Vagina (tissue), 2 donors: ENCODE data around the gene NPRL2.

ENCODE experiments used
- CTCF ChIP-seq, 3 experiments: fragments of 450-650 bp in 2 of 3; fragments of 200-600 bp in 1 of 3; sonication (generic) in 1 of 3; IDR thresholded peaks; one replicate each; pipeline ENCODE4 v1.5.1; 2017 to 2019; ENCODE audit warnings: antibody characterized with exemption in 3 of 3, mild to moderate bottlenecking in 2 of 3, moderate library complexity in 2 of 3
- POLR2A ChIP-seq, 2 donors: fragments of 450-650 bp; IDR thresholded peaks; one replicate each; pipeline ENCODE4 v1.6.1; 2017; ENCODE audit warnings: antibody characterized with exemption in 2 of 2, mild to moderate bottlenecking in 2 of 2, moderate library complexity in 2 of 2
- POLR2AphosphoS5 ChIP-seq, 2 donors: sonication (generic); formaldehyde crosslinking; IDR thresholded peaks; one replicate each; pipeline ENCODE4 v1.9.0; 2017; ENCODE audit warnings: antibody characterized with exemption in 2 of 2, mild to moderate bottlenecking in 2 of 2, low read depth in 1 of 2; ENCODE audit not compliant: insufficient read depth in 1 of 2

GRCh38 chr3:50354850-50355249 lies 4.3 kb upstream of the NPRL2 start:
- no peak for TF ChIP-seq POLR2A (IDR thresholded peaks at IDR 0.05)
- no peak for TF ChIP-seq CTCF (IDR thresholded peaks at IDR 0.05)
- no peak for TF ChIP-seq POLR2AphosphoS5 (IDR thresholded peaks at IDR 0.05; ENCODE audit: insufficient read depth in 1 of 2, low read depth in 1 of 2)
